ENCODE data around the gene IRF6.

IRF6 gene

DNA sequence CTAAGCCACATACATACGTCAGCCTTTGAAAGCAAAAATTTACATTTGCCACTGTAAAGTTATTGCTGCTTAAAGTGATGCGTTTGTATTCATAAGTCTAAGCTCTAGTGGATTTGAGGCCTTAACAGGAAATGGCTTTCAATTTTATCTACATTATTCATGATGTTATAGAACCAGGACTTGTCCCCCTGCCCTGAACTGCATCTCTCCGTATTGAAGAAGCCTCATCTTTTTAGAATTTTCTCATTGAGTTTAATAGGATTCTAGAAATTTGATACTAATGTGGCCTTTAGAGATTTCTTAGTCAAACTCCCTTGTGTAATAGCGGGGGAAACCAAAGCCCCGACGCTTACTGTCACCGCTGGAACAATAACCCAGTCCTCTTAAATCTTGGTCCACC lies 31.7 kb upstream of the IRF6 start:
- H3K79me2 ChIP-seq (ENCODE audit: insufficient read depth, low read length), result no peaks in the 10 kb centered on the region
- no peak for TF ChIP-seq EZH2phosphoT487 (conservative IDR thresholded peaks at IDR 0.05; ENCODE audit: low read length)
- TF ChIP-seq, protein P1, sequence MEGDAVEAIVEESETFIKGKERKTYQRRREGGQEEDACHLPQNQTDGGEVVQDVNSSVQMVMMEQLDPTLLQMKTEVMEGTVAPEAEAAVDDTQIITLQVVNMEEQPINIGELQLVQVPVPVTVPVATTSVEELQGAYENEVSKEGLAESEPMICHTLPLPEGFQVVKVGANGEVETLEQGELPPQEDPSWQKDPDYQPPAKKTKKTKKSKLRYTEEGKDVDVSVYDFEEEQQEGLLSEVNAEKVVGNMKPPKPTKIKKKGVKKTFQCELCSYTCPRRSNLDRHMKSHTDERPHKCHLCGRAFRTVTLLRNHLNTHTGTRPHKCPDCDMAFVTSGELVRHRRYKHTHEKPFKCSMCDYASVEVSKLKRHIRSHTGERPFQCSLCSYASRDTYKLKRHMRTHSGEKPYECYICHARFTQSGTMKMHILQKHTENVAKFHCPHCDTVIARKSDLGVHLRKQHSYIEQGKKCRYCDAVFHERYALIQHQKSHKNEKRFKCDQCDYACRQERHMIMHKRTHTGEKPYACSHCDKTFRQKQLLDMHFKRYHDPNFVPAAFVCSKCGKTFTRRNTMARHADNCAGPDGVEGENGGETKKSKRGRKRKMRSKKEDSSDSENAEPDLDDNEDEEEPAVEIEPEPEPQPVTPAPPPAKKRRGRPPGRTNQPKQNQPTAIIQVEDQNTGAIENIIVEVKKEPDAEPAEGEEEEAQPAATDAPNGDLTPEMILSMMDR (IDR thresholded peaks at IDR 0.05; ENCODE audit: insufficient read depth, low read length, poor library complexity, severe bottlenecking), result no peak

DNA sequence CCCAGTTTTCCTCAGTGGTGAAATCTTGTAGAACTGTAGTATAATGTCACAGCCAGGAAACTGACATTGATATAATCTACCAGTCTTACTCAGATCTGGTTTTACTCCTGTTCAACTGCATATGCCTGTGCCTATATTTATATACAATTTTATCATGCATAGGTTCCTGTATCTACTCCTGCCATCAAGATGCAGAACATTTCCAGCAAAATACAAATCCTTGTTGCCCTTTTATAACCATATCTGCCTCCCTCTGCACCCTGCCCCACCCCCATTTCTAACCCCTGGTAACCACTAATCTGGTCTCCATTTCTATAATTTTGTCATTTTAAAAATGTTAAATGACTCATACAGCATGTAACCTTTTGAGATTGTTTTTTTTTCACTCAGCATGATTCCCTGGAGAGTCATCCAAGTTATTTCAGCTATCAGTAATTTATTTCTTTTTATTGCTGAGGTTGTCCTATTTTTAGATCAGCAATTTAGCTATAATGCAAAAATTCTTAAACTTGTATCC lies 29.9 kb upstream of the IRF6 start:
- Histone ChIP-seq H3K9ac (ENCODE audit: low read length) (no peak overlapping the region), H3K27ac (ENCODE audit: low read depth, low read length) (no peak overlapping the region), H3K9me2 (replicated peaks; ENCODE audit: insufficient read depth, low read length) (no peaks in the 10 kb centered on the region), H2AFZ (ENCODE audit: low read depth, low read length, severe bottlenecking) (no peak overlapping the region), H3K9me3 (ENCODE audit: insufficient read depth, low read length) (no peaks in the 10 kb centered on the region), H3K27me3 (ENCODE audit: low read length) (no peaks in the 10 kb centered on the region), H3K36me3 (ENCODE audit: low read length) (peaks cover 65% of the 10 kb centered on the region), H4K20me1 (ENCODE audit: low read depth, low read length) (no peaks in the 10 kb centered on the region), H3K4me3 (ENCODE audit: insufficient read depth, low read length, poor library complexity, severe bottlenecking) (no peak overlapping the region), H3F3A (ENCODE audit: insufficient read depth) (no peaks in the 10 kb centered on the region), H3K79me2 (ENCODE audit: insufficient read depth, low read length) (peaks cover 3% of the 10 kb centered on the region; the same call in 1 of the 2 replicates), H3K4me2 (ENCODE audit: low read depth, low read length, poor library complexity, severe bottlenecking) (no peak overlapping the region)
- TF ChIP-seq EZH2phosphoT487 (conservative IDR thresholded peaks at IDR 0.05; ENCODE audit: low read length), result no peak
- TF ChIP-seq, protein P1 (IDR thresholded peaks at IDR 0.05; ENCODE audit: insufficient read depth, low read length, poor library complexity, severe bottlenecking), result no peak

More for the DNA sequence above, 31.7 kb upstream of the IRF6 start:
- Histone ChIP-seq H3K4me2 (ENCODE audit: low read depth, low read length, poor library complexity, severe bottlenecking) (no peak overlapping the region), H3K9me3 (ENCODE audit: insufficient read depth, low read length) (no peaks in the 10 kb centered on the region), H4K20me1 (ENCODE audit: low read depth, low read length) (no peaks in the 10 kb centered on the region), H3K27me3 (ENCODE audit: low read length) (no peaks in the 10 kb centered on the region), H3K36me3 (ENCODE audit: low read length) (peaks cover 62% of the 10 kb centered on the region), H3F3A (ENCODE audit: insufficient read depth) (no peaks in the 10 kb centered on the region), H2AFZ (ENCODE audit: low read depth, low read length, severe bottlenecking) (no peak overlapping the region), H3K9me2 (replicated peaks; ENCODE audit: insufficient read depth, low read length) (no peaks in the 10 kb centered on the region), H3K4me3 (ENCODE audit: insufficient read depth, low read length, poor library complexity, severe bottlenecking) (no peak overlapping the region), H3K27ac (ENCODE audit: low read depth, low read length) (no peak overlapping the region), H3K9ac (ENCODE audit: low read length) (no peak overlapping the region)

DNA sequence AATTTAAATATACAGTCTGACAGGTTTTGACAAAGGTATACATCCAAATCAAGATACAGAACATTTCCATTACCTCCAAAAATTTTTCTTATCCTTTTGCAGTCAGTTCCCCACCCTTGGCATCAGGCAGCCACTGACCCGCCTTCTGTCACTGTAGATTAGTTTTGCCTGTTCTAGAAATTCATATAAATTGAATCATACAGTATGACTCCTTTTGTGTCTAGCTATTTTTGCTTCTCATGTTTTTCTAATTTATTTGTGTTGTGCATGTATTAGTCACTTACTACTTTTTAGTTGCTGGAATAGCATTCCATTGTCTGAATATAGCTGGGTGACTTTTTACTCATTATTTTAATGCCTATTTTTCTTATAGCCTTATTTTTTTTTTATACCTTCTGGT lies 25.7 kb upstream of the IRF6 start:
- Histone ChIP-seq H2AFZ (ENCODE audit: low read depth, low read length, severe bottlenecking) (no peak overlapping the region), H3K4me2 (ENCODE audit: low read depth, low read length, poor library complexity, severe bottlenecking) (no peak overlapping the region), H3K9me2 (replicated peaks; ENCODE audit: insufficient read depth, low read length) (no peaks in the 10 kb centered on the region), H3K79me2 (ENCODE audit: insufficient read depth, low read length) (peaks cover 32% of the 10 kb centered on the region), H3K9ac (ENCODE audit: low read length) (no peak overlapping the region), H3K36me3 (ENCODE audit: low read length) (peaks cover 44% of the 10 kb centered on the region), H3K27ac (ENCODE audit: low read depth, low read length) (no peak overlapping the region), H3K27me3 (ENCODE audit: low read length) (no peaks in the 10 kb centered on the region), H4K20me1 (ENCODE audit: low read depth, low read length) (no peaks in the 10 kb centered on the region), H3F3A (ENCODE audit: insufficient read depth) (0 out of 2 replicates have a peak, but pooled peaks cover 3% of the 10 kb centered on the region), H3K9me3 (ENCODE audit: insufficient read depth, low read length) (no peaks in the 10 kb centered on the region), H3K4me3 (ENCODE audit: insufficient read depth, low read length, poor library complexity, severe bottlenecking) (no peak overlapping the region)
- TF ChIP-seq, protein P1 (IDR thresholded peaks at IDR 0.05; ENCODE audit: insufficient read depth, low read length, poor library complexity, severe bottlenecking), result no peak
- TF ChIP-seq EZH2phosphoT487 (conservative IDR thresholded peaks at IDR 0.05; ENCODE audit: low read length), result no peak

All from SU-DHL-6 (cell line).